HEK293 (cell line): ENCODE measurements around the gene NMNAT2.

ENCODE experiments used
- CTCF ChIA-PET: fragments of 350-600 bp; formaldehyde crosslinking; extraction: SDS; loops from one replicate; lab custom pipeline; 2021; ENCODE audit warnings: antibody characterized with exemption; lab: Yijun Ruan, JAX
- POLR2A ChIA-PET: fragments of 300-600 bp; formaldehyde crosslinking; extraction: SDS; loops from one replicate; lab custom pipeline; 2020; ENCODE audit warnings: antibody characterized with exemption, inconsistent platforms; lab: Yijun Ruan, JAX
- H3K27ac ChIP-seq: fragments of 200-500 bp; sonication (Bioruptor generic); 2 replicates; pipeline ENCODE4 v1.5.1; 2014; ENCODE audit warnings: low read depth, low read length, control low read depth, inconsistent platforms; ENCODE audit errors: extremely low read depth
- H3K36me3 ChIP-seq, 2 experiments: fragments of 200-500 bp in 1 of 2; sonication (Bioruptor generic) in 1 of 2; 1 replicate in 1 of 2; 2 replicates in 1 of 2; pipeline ENCODE4 v1.5.1; 2014 to 2017; ENCODE audit warnings: inconsistent platforms in 2 of 2, low read length in 2 of 2; ENCODE audit not compliant: control insufficient read depth in 2 of 2, insufficient read depth in 1 of 2
- H3K4me1 ChIP-seq: fragments of 200-500 bp; sonication (Bioruptor generic); 2 replicates; pipeline ENCODE4 v1.5.1; 2014; ENCODE audit warnings: mild to moderate bottlenecking, low read length, inconsistent platforms; ENCODE audit not compliant: control insufficient read depth, insufficient read depth
- H3K4me3 ChIP-seq: 2 replicates; pipeline ENCODE4 v1.5.1; 2011; ENCODE audit warnings: low read depth, mild to moderate bottlenecking, control low read depth, low read length, moderate library complexity
- H3K9me3 ChIP-seq: fragments of 200-500 bp; sonication (Bioruptor generic); 2 replicates; pipeline ENCODE4 v1.5.1; 2014; ENCODE audit warnings: low read depth, low read length, inconsistent platforms; ENCODE audit not compliant: control insufficient read depth, insufficient read depth
- EGR2 ChIP-seq: fragments of 450-650 bp; formaldehyde crosslinking; IDR thresholded peaks from 2 replicates; pipeline ENCODE4 v1.5.1; 2016; ENCODE audit warnings: low read depth, missing biosample characterization, missing genetic modification characterization
- GLI4 ChIP-seq: fragments of 450-650 bp; formaldehyde crosslinking; IDR thresholded peaks from 2 replicates; pipeline ENCODE4 v1.5.1; 2016; ENCODE audit warnings: missing biosample characterization, missing genetic modification characterization
- SP3 ChIP-seq: fragments of 450-650 bp; formaldehyde crosslinking; IDR thresholded peaks from 2 replicates; pipeline ENCODE4 v1.5.1; 2016; ENCODE audit warnings: missing biosample characterization, missing genetic modification characterization
- ZFP3 ChIP-seq: fragments of 450-650 bp; formaldehyde crosslinking; IDR thresholded peaks from 2 replicates; pipeline ENCODE4 v1.5.1; 2016; ENCODE audit warnings: low read depth, missing biosample characterization, missing genetic modification characterization
- ZNF175 ChIP-seq: fragments of 450-650 bp; formaldehyde crosslinking; IDR thresholded peaks from 2 replicates; pipeline ENCODE4 v1.5.1; 2016; ENCODE audit warnings: missing biosample characterization, missing genetic modification characterization
- ZNF211 ChIP-seq: fragments of 450-650 bp; formaldehyde crosslinking; IDR thresholded peaks from 2 replicates; pipeline ENCODE4 v1.5.1; 2016; ENCODE audit warnings: low read depth, missing biosample characterization, missing genetic modification characterization
- ZNF221 ChIP-seq: fragments of 450-650 bp; formaldehyde crosslinking; IDR thresholded peaks from 2 replicates; pipeline ENCODE4 v1.5.1; 2017; ENCODE audit warnings: missing biosample characterization, missing genetic modification characterization, borderline replicate concordance
- ZNF324 ChIP-seq: fragments of 450-650 bp; formaldehyde crosslinking; IDR thresholded peaks from 2 replicates; pipeline ENCODE4 v1.5.1; 2016; ENCODE audit warnings: missing biosample characterization, missing genetic modification characterization
- ZNF350 ChIP-seq: fragments of 450-650 bp; formaldehyde crosslinking; IDR thresholded peaks from 2 replicates; pipeline ENCODE4 v1.5.0; 2017; ENCODE audit warnings: missing biosample characterization, mild to moderate bottlenecking, missing genetic modification characterization
- ZNF433 ChIP-seq: fragments of 450-650 bp; formaldehyde crosslinking; IDR thresholded peaks from 2 replicates; pipeline ENCODE4 v1.5.1; 2016; ENCODE audit warnings: missing biosample characterization, missing genetic modification characterization, low read depth
- ZNF549 ChIP-seq: fragments of 450-650 bp; IDR thresholded peaks from 2 replicates; pipeline ENCODE4 v1.5.1; 2018; ENCODE audit warnings: missing biosample characterization, missing genetic modification characterization, mild to moderate bottlenecking, inconsistent platforms, moderate library complexity
- ZNF558 ChIP-seq: fragments of 450-650 bp; formaldehyde crosslinking; IDR thresholded peaks from 2 replicates; pipeline ENCODE4 v1.5.1; 2016; ENCODE audit warnings: missing biosample characterization, missing genetic modification characterization
- ZNF624 ChIP-seq: fragments of 450-650 bp; formaldehyde crosslinking; IDR thresholded peaks from 2 replicates; pipeline ENCODE4 v1.5.1; 2017; ENCODE audit warnings: missing biosample characterization, missing genetic modification characterization
- ZNF76 ChIP-seq: fragments of 450-650 bp; formaldehyde crosslinking; IDR thresholded peaks from 2 replicates; pipeline ENCODE4; 2016; ENCODE audit warnings: low read depth, missing biosample characterization, missing genetic modification characterization, borderline replicate concordance
- ZSCAN16 ChIP-seq: fragments of 450-650 bp; formaldehyde crosslinking; IDR thresholded peaks from 2 replicates; pipeline ENCODE4 v1.5.1; 2016; ENCODE audit warnings: missing biosample characterization, missing genetic modification characterization
- TF ChIP-seq, protein P1 (sequence below): fragments of 450-650 bp; formaldehyde crosslinking; IDR thresholded peaks from 2 replicates; pipeline ENCODE4 v1.5.1; 2016; ENCODE audit warnings: missing biosample characterization, missing genetic modification characterization, borderline replicate concordance
- TF ChIP-seq, protein P2 (sequence below): fragments of 450-650 bp; formaldehyde crosslinking; IDR thresholded peaks from 2 replicates; pipeline ENCODE4 v1.5.1; 2016; ENCODE audit warnings: missing biosample characterization, missing genetic modification characterization
- TF ChIP-seq, protein P3 (sequence below): fragments of 450-650 bp; formaldehyde crosslinking; IDR thresholded peaks from 2 replicates; pipeline ENCODE4 v1.5.1; 2016; ENCODE audit warnings: missing biosample characterization, missing genetic modification characterization, low read depth
- TF ChIP-seq, protein P4 (sequence below): fragments of 450-650 bp; formaldehyde crosslinking; IDR thresholded peaks from 2 replicates; pipeline ENCODE4 v1.5.1; 2016; ENCODE audit warnings: missing biosample characterization, missing genetic modification characterization
- TF ChIP-seq, protein P5 (sequence below): fragments of 450-650 bp; IDR thresholded peaks from 2 replicates; pipeline ENCODE4 v1.5.1; 2018; ENCODE audit warnings: missing biosample characterization, mild to moderate bottlenecking, missing genetic modification characterization
- TF ChIP-seq, protein P6 (sequence below): sonication (generic); formaldehyde crosslinking; IDR thresholded peaks from 2 replicates; pipeline ENCODE4 v1.8.1; 2022; ENCODE audit warnings: mild to moderate bottlenecking, moderate library complexity, missing genetic modification reagents

The NMNAT2 gene

DNA sequence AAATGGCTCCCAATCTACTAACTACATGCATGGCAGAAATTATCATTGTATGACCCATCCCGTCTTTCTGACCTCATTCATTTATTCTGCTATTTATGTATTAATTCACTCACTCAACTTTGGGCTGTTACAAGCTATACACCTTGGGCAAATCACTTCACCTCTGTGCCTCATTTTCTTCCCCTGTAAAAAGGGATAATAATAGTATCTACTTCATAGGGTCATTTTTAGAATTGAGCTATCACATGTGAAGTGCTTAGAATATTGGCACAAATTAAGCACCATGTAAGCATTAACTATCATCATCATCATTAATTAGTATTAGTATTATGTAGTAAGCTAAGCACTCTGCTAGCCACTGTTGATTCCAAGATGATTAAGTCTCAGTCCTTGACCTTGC lies 52.1 kb downstream of the NMNAT2 start:
- H3K4me1 ChIP-seq: no peaks in the 10 kb centered on the region
- no peaks in the 10 kb centered on the region for H3K9me3 ChIP-seq
- ChIA-PET POLR2A (no interaction called here), CTCF (no interaction called here)
- H3K27ac ChIP-seq: no peak overlapping the region
- H3K4me3 ChIP-seq: no peak overlapping the region
- H3K36me3 ChIP-seq: no peaks in the 10 kb centered on the region
- TF ChIP-seq, protein P1, sequence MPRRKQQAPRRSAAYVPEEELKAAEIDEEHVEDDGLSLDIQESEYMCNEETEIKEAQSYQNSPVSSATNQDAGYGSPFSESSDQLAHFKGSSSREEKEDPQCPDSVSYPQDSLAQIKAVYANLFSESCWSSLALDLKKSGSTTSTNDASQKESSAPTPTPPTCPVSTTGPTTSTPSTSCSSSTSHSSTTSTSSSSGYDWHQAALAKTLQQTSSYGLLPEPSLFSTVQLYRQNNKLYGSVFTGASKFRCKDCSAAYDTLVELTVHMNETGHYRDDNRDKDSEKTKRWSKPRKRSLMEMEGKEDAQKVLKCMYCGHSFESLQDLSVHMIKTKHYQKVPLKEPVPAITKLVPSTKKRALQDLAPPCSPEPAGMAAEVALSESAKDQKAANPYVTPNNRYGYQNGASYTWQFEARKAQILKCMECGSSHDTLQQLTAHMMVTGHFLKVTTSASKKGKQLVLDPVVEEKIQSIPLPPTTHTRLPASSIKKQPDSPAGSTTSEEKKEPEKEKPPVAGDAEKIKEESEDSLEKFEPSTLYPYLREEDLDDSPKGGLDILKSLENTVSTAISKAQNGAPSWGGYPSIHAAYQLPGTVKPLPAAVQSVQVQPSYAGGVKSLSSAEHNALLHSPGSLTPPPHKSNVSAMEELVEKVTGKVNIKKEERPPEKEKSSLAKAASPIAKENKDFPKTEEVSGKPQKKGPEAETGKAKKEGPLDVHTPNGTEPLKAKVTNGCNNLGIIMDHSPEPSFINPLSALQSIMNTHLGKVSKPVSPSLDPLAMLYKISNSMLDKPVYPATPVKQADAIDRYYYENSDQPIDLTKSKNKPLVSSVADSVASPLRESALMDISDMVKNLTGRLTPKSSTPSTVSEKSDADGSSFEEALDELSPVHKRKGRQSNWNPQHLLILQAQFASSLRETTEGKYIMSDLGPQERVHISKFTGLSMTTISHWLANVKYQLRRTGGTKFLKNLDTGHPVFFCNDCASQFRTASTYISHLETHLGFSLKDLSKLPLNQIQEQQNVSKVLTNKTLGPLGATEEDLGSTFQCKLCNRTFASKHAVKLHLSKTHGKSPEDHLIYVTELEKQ (tag by site-specific recombination): no peak
- TF ChIP-seq ZNF624 (tag by site-specific recombination): no peak
- no peak for TF ChIP-seq ZNF175 (tag by site-specific recombination)
- no peak for TF ChIP-seq ZNF549 (tag by site-specific recombination)
- no peak for TF ChIP-seq ZNF433 (tag by site-specific recombination)
- TF ChIP-seq, protein P2, sequence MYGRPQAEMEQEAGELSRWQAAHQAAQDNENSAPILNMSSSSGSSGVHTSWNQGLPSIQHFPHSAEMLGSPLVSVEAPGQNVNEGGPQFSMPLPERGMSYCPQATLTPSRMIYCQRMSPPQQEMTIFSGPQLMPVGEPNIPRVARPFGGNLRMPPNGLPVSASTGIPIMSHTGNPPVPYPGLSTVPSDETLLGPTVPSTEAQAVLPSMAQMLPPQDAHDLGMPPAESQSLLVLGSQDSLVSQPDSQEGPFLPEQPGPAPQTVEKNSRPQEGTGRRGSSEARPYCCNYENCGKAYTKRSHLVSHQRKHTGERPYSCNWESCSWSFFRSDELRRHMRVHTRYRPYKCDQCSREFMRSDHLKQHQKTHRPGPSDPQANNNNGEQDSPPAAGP (tag by site-specific recombination): no peak
- no peak for TF ChIP-seq SP3 (tag by site-specific recombination)
- TF ChIP-seq ZNF221: no peak
- TF ChIP-seq ZSCAN16: no peak
- TF ChIP-seq ZNF324 (tag by site-specific recombination): no peak
- TF ChIP-seq ZNF558 (tag by site-specific recombination): no peak
- no peak for TF ChIP-seq ZNF211 (tag by site-specific recombination)
- TF ChIP-seq, all 188 proteins: peak for 0

DNA sequence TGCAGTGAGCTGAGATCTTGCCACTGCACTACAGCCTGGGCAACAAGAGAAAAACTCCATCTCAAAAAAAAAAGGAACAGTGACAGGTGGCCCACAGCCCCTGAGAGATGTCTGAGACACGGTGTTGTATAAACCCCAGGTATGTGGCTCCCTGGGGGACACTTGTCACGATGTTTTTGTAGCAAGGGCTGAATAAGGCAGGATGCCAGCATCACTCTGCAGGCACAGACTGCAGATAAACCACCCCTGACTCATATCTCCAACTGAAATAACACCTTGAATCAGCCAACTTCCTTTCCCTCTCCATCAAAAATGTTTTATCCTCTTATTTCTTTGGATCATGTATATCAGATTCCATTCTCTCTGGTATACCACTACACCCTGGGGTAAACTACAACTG lies 52.5 kb downstream of the NMNAT2 start:
- ChIA-PET POLR2A (no interaction called here), CTCF (no interaction called here)
- Histone ChIP-seq H3K4me1 (no peaks in the 10 kb centered on the region), H3K4me3 (no peak overlapping the region), H3K9me3 (no peaks in the 10 kb centered on the region), H3K36me3 (no peaks in the 10 kb centered on the region), H3K27ac (no peak overlapping the region)
- TF ChIP-seq, protein P2 (tag by site-specific recombination): no peak
- TF ChIP-seq ZFP3 (tag by site-specific recombination) (no peak), EGR2 (no peak), ZNF76 (no peak), ZNF350 (tag by site-specific recombination) (no peak), GLI4 (tag by site-specific recombination) (no peak)
- TF ChIP-seq, protein P3, sequence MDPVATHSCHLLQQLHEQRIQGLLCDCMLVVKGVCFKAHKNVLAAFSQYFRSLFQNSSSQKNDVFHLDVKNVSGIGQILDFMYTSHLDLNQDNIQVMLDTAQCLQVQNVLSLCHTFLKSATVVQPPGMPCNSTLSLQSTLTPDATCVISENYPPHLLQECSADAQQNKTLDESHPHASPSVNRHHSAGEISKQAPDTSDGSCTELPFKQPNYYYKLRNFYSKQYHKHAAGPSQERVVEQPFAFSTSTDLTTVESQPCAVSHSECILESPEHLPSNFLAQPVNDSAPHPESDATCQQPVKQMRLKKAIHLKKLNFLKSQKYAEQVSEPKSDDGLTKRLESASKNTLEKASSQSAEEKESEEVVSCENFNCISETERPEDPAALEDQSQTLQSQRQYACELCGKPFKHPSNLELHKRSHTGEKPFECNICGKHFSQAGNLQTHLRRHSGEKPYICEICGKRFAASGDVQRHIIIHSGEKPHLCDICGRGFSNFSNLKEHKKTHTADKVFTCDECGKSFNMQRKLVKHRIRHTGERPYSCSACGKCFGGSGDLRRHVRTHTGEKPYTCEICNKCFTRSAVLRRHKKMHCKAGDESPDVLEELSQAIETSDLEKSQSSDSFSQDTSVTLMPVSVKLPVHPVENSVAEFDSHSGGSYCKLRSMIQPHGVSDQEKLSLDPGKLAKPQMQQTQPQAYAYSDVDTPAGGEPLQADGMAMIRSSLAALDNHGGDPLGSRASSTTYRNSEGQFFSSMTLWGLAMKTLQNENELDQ: no peak
- TF ChIP-seq, protein P4, sequence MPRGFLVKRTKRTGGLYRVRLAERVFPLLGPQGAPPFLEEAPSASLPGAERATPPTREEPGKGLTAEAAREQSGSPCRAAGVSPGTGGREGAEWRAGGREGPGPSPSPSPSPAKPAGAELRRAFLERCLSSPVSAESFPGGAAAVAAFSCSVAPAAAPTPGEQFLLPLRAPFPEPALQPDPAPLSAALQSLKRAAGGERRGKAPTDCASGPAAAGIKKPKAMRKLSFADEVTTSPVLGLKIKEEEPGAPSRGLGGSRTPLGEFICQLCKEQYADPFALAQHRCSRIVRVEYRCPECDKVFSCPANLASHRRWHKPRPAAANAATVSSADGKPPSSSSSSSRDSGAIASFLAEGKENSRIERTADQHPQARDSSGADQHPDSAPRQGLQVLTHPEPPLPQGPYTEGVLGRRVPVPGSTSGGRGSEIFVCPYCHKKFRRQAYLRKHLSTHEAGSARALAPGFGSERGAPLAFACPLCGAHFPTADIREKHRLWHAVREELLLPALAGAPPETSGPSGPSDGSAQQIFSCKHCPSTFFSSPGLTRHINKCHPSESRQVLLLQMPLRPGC (tag by site-specific recombination): no peak
- TF ChIP-seq, protein P5, sequence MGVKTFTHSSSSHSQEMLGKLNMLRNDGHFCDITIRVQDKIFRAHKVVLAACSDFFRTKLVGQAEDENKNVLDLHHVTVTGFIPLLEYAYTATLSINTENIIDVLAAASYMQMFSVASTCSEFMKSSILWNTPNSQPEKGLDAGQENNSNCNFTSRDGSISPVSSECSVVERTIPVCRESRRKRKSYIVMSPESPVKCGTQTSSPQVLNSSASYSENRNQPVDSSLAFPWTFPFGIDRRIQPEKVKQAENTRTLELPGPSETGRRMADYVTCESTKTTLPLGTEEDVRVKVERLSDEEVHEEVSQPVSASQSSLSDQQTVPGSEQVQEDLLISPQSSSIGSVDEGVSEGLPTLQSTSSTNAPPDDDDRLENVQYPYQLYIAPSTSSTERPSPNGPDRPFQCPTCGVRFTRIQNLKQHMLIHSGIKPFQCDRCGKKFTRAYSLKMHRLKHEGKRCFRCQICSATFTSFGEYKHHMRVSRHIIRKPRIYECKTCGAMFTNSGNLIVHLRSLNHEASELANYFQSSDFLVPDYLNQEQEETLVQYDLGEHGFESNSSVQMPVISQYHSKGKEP (tag by site-specific recombination): no peak
- TF ChIP-seq, protein P6, sequence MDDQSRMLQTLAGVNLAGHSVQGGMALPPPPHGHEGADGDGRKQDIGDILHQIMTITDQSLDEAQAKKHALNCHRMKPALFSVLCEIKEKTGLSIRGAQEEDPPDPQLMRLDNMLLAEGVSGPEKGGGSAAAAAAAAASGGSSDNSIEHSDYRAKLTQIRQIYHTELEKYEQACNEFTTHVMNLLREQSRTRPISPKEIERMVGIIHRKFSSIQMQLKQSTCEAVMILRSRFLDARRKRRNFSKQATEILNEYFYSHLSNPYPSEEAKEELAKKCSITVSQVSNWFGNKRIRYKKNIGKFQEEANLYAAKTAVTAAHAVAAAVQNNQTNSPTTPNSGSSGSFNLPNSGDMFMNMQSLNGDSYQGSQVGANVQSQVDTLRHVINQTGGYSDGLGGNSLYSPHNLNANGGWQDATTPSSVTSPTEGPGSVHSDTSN (CRISPR knock-in tag): no peak
